Measurements from ENCODE around the gene TMEM92. TPM values are rescaled to one million over a fixed set of nuclear protein-coding genes. Genes with fewer than 3 reads are reported as not detected.
A peak's percentile ranks its signal among the peaks of the same experiment; 100 is the strongest.

Gene TMEM92
- not detected for total RNA-seq
- polyA plus RNA-seq, result not detected

DNA sequence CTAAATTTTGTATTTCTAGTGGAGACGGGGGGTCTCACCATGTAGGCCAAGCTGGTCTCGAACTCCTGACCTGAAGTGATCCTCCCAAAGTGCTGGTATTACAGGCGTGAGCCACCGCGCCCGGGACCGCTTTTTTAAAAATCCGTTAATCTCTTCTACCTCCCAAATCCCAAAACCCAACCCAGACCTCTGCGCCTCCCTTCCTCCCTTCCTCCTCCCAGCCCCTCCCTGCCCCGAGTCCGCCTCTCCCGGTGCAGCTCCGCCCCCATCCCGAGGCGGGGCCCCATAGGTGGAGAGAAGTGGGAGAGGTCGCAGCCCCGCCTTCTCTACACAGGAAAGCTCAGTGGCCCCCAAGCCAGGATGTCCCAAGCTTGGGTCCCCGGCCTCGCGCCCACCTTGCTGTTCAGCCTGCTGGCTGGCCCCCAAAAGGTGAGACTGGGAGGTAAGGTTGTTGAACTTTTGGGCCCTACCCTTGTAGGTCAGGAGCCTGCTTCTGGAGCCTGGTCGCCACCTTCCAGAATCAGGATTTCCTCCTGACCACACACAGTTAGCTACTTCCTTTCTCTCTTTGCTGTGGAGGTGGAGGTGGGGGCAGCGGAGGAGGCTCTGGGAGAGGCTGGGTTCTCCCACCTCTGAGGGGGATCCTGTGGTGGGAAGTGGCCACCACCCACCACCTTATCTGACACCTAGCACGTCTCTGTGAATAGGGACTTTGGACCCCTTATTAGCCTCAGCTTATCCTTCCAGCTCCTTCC, at the start of gene TMEM92:
TSS of gene TMEM92 (plus strand) at position 325 of the 755 bp plus-strand sequence. CDS start at position 361, 36 bp downstream.
- H3K9me3 ChIP-seq (ENCODE audit: control insufficient read depth in 2 of 2, low read length in 2 of 2), result no peaks in the 10 kb centered on the region
- H3K27ac ChIP-seq (ENCODE audit: insufficient read depth, low read length, poor library complexity, severe bottlenecking), result no peak within 1 kb of the TSS
- Mint-ChIP-seq H3K27me3 (peaks cover 35% of the 10 kb centered on the region), H3K4me3 (peak within 1 kb of the TSS in 2 of 4 donors; percentile 22 to 59), H3K4me1 (peaks cover 0 to 9% (median 0%) of the 10 kb centered on the region in 4 donors), H3K27ac (peak within 1 kb of the TSS in 1 of 3 donors; percentile 43), H3K36me3 (no peaks in the 10 kb centered on the region), H3K9me3 (no peaks in the 10 kb centered on the region)
- H3K4me1 ChIP-seq (ENCODE audit: control insufficient read depth, insufficient read depth, low read length, poor library complexity, severe bottlenecking), result peaks cover 9% of the 10 kb centered on the region
- H3K27me3 ChIP-seq (ENCODE audit: control insufficient read depth, insufficient read depth, low read length), result no peaks in the 10 kb centered on the region
- H3K4me3 ChIP-seq (ENCODE audit: low read depth, low read length), result no peak within 1 kb of the TSS
- ATAC-seq (ENCODE audit: low read depth in 2 of 2) (no peak), DNase-seq (no peak)
- H3K36me3 ChIP-seq (ENCODE audit: control insufficient read depth, insufficient read depth, low read length), result no peaks in the 10 kb centered on the region

DNA sequence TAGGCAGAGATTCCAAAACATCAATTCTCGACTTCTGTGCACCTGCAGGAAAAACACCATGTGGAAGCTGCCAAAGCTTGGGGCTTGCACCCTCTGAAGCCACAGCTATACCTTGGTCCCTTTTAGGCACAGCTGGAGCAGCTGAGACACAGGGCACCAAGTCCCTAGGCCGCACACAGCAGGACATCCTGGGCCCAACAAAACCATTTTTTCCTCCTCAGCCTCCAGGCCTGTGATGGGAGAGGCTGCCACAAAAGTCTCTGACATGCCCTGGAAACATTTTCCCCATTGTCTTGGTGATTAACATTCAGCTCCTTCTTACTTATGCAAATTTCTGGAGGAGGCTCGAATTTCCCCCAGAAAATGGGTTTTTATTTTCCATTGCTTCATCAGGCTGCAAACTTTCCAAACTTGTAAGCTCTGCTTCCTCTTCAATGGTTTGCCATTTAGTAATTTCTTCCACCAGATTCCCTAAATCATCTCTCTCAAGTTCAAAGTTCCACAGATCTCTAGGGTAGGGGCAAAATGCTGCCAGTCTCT, 48.5 kb upstream of the TMEM92 start:
- Mint-ChIP-seq H3K4me3 (no peak overlapping the region), H3K9me3 (peaks cover 1 to 29% (median 7%) of the 10 kb centered on the region in 7 donors), H3K27ac (no peak overlapping the region), H3K4me1 (no peaks in the 10 kb centered on the region), H3K27me3 (peaks cover 18% of the 10 kb centered on the region), H3K36me3 (peaks cover 10% of the 10 kb centered on the region)
- H3K36me3 ChIP-seq (ENCODE audit: control insufficient read depth, insufficient read depth, low read length), result no peaks in the 10 kb centered on the region
- DNase-seq, result no peak
- ATAC-seq (ENCODE audit: low read depth in 2 of 2), result no peak
- no peak overlapping the region for H3K27ac ChIP-seq (ENCODE audit: insufficient read depth, low read length, poor library complexity, severe bottlenecking)
- no peaks in the 10 kb centered on the region for H3K27me3 ChIP-seq (ENCODE audit: control insufficient read depth, insufficient read depth, low read length)
- peaks cover 0 to 10% of the 10 kb centered on the region in 2 experiments for H3K9me3 ChIP-seq (ENCODE audit: control insufficient read depth in 2 of 2, low read length in 2 of 2)
- H3K4me1 ChIP-seq (ENCODE audit: control insufficient read depth, insufficient read depth, low read length, poor library complexity, severe bottlenecking), result no peaks in the 10 kb centered on the region
- H3K4me3 ChIP-seq (ENCODE audit: low read depth, low read length), result no peak overlapping the region

DNA sequence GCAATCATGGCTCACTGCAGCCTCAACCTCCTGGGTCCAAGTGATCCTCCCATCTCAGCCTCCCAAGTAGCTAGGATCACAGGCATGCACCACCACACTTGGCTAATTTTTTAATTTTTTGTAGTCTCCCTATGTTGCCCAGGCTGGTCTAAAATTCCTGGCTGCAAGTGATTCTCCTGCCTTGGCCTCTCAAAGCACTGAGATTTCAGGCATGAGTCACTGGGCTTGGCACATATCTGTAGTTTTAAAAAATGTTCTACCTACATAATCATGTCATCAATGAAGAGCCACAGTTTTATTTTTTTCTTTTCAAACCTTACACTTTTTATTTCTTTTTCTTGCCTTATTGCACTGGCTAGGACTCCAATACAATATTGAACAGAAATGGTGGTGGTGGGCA, 39.7 kb upstream of the TMEM92 start:
- no peaks in the 10 kb centered on the region for H3K4me1 Mint-ChIP-seq
- H3K4me1 ChIP-seq (ENCODE audit: control insufficient read depth, insufficient read depth, low read length, poor library complexity, severe bottlenecking), result no peaks in the 10 kb centered on the region

DNA sequence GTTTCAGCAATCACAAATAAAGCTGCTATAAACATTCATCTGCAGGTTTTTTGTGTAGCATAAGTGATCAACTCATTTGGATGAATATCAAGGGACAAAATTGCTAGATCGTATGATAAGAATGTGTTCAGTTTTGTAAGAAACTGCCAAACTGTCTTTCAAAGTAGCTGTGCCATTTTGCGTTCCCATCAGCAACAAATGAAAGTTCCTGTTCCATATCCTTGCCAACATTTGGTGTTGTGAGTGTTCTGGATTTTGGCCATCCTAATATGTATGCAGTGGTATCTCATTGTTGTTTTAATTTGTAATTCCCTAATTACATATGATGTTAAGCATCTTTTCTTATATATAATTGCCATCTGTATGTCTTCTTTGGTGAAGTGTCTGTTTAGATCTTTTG, 36.4 kb upstream of the TMEM92 start:
- H3K27me3 ChIP-seq (ENCODE audit: control insufficient read depth, insufficient read depth, low read length), result peaks cover 18% of the 10 kb centered on the region

More for the DNA sequence above, 39.7 kb upstream of the TMEM92 start:
- Mint-ChIP-seq H3K4me3 (no peak overlapping the region), H3K9me3 (peaks cover 0 to 7% (median 3%) of the 10 kb centered on the region in 7 donors), H3K36me3 (no peaks in the 10 kb centered on the region), H3K27me3 (peaks cover 36% of the 10 kb centered on the region), H3K27ac (no peak overlapping the region)
- no peaks in the 10 kb centered on the region for H3K36me3 ChIP-seq (ENCODE audit: control insufficient read depth, insufficient read depth, low read length)
- ATAC-seq (ENCODE audit: low read depth in 2 of 2), result no peak
- H3K27ac ChIP-seq (ENCODE audit: insufficient read depth, low read length, poor library complexity, severe bottlenecking), result no peak overlapping the region
- DNase-seq, result no peak
- H3K27me3 ChIP-seq (ENCODE audit: control insufficient read depth, insufficient read depth, low read length), result peaks cover 16% of the 10 kb centered on the region
- no peak overlapping the region for H3K4me3 ChIP-seq (ENCODE audit: low read depth, low read length)
- peaks cover 4 to 12% of the 10 kb centered on the region in 2 experiments for H3K9me3 ChIP-seq (ENCODE audit: control insufficient read depth in 2 of 2, low read length in 2 of 2)

DNA sequence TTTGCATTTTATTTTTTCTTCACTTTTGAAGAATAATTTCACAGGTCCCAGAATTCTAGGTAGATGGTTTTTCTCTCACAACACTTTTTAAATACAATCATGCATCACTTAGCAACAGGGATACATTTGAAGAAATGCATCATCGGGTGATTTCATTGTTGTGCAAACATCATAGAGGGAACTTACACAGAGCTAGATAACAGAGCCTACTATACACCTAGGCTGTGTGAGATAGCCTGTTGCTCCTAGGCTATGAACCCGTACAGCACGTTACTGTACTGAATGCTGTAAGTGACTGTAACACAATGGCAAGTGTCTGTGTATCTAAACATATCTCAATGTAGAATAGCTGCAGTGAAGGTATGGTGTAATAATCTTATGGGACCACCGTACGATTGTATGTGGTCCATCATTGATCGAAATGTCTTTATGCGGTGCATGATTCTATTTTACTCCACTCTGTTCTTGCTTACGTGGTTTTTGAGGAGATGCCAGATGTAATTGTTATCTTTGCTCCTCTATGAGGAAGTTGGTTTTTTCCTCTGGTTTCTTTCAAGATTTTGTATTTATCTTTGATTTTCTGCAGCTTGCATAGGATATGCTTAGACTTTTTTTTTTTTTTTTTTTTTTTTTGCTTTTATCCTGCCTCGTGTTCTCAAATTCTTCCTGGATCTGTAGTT, 35.5 kb upstream of the TMEM92 start:
- H3K27me3 ChIP-seq (ENCODE audit: control insufficient read depth, insufficient read depth, low read length), result peaks cover 15% of the 10 kb centered on the region
- H3K36me3 Mint-ChIP-seq, result no peaks in the 10 kb centered on the region

More for the DNA sequence above, 36.4 kb upstream of the TMEM92 start:
- Mint-ChIP-seq H3K4me3 (no peak overlapping the region), H3K27me3 (peaks cover 43% of the 10 kb centered on the region), H3K9me3 (peaks cover 0 to 7% (median 3%) of the 10 kb centered on the region in 7 donors), H3K27ac (no peak overlapping the region), H3K36me3 (no peaks in the 10 kb centered on the region), H3K4me1 (no peaks in the 10 kb centered on the region)
- no peaks in the 10 kb centered on the region for H3K36me3 ChIP-seq (ENCODE audit: control insufficient read depth, insufficient read depth, low read length)
- peaks cover 4 to 12% of the 10 kb centered on the region in 2 experiments for H3K9me3 ChIP-seq (ENCODE audit: control insufficient read depth in 2 of 2, low read length in 2 of 2)
- H3K4me3 ChIP-seq (ENCODE audit: low read depth, low read length), result no peak overlapping the region
- no peaks in the 10 kb centered on the region for H3K4me1 ChIP-seq (ENCODE audit: control insufficient read depth, insufficient read depth, low read length, poor library complexity, severe bottlenecking)
- no peak overlapping the region for H3K27ac ChIP-seq (ENCODE audit: insufficient read depth, low read length, poor library complexity, severe bottlenecking)
- ATAC-seq (ENCODE audit: low read depth in 2 of 2) (no peak), DNase-seq (no peak)

DNA sequence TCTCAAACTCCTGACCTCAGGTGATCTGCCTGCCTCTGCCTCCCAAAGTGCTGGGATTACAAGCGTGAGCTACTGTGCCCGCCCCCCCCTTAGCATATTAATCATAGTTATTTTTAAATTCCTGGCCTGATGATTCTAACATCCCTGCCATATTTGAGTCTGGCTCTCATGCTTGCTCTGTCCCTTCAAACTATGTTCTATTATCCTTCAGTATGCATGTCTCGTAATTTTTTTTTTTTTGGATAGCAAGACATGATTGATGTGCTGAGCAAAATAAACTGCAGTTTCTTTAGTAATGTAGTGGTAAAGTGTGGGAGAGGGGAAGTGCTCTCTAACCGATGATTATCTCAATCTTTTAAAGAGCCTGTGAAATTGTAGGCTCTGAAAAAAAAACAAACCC, 34.3 kb upstream of the TMEM92 start:
- Mint-ChIP-seq H3K36me3 (no peaks in the 10 kb centered on the region), H3K9me3 (peaks cover 0 to 5% (median 0%) of the 10 kb centered on the region in 7 donors), H3K27ac (peak overlapping the region in 1 of 3 donors; percentile 9), H3K4me1 (no peaks in the 10 kb centered on the region), H3K27me3 (peaks cover 42% of the 10 kb centered on the region), H3K4me3 (no peak overlapping the region)
- H3K4me1 ChIP-seq (ENCODE audit: control insufficient read depth, insufficient read depth, low read length, poor library complexity, severe bottlenecking), result no peaks in the 10 kb centered on the region
- DNase-seq, result no peak
- no peak for ATAC-seq (ENCODE audit: low read depth in 2 of 2)
- no peak overlapping the region for H3K4me3 ChIP-seq (ENCODE audit: low read depth, low read length)
- no peak overlapping the region for H3K27ac ChIP-seq (ENCODE audit: insufficient read depth, low read length, poor library complexity, severe bottlenecking)
- peaks cover under 1 to 3% of the 10 kb centered on the region in 2 experiments for H3K9me3 ChIP-seq (ENCODE audit: control insufficient read depth in 2 of 2, low read length in 2 of 2)
- H3K36me3 ChIP-seq (ENCODE audit: control insufficient read depth, insufficient read depth, low read length), result no peaks in the 10 kb centered on the region
- peaks cover 13% of the 10 kb centered on the region for H3K27me3 ChIP-seq (ENCODE audit: control insufficient read depth, insufficient read depth, low read length)

More for the DNA sequence above, 35.5 kb upstream of the TMEM92 start:
- ATAC-seq (ENCODE audit: low read depth in 2 of 2) (no peak), DNase-seq (no peak)
- peaks cover 38% of the 10 kb centered on the region for H3K27me3 Mint-ChIP-seq
- no peak overlapping the region for H3K27ac Mint-ChIP-seq
- H3K4me3 Mint-ChIP-seq, result peak overlapping the region in 1 of 4 donors; percentile 13
- Histone ChIP-seq H3K4me3 (ENCODE audit: low read depth, low read length) (no peak overlapping the region), H3K9me3 (ENCODE audit: control insufficient read depth in 2 of 2, low read length in 2 of 2) (peaks cover 4 to 11% of the 10 kb centered on the region in 2 experiments), H3K4me1 (ENCODE audit: control insufficient read depth, insufficient read depth, low read length, poor library complexity, severe bottlenecking) (no peaks in the 10 kb centered on the region), H3K36me3 (ENCODE audit: control insufficient read depth, insufficient read depth, low read length) (no peaks in the 10 kb centered on the region), H3K27ac (ENCODE audit: insufficient read depth, low read length, poor library complexity, severe bottlenecking) (no peak overlapping the region)
- peaks cover 0 to 5% (median 0%) of the 10 kb centered on the region in 7 donors for H3K9me3 Mint-ChIP-seq
- H3K4me1 Mint-ChIP-seq, result no peaks in the 10 kb centered on the region

DNA sequence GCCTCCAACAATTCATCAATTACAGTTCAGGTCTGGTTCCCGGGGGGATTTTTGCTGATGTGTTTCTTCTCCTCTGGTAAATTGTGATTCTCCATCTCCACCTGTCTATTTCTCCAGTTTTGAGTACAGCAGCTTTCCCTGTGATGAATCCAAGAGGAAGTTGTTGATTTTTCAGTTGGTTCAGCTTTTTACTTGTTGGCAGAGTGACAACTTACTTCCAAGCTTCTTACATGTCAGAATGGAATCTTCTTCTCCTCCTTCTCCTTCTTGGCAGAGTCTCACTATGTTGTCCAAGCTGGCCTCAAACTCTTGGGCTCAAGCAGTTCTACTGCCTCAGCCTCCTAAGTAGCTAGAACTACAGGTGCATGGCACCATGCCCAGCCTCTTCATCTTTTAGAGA, 33.4 kb upstream of the TMEM92 start:
- Mint-ChIP-seq H3K27ac (no peak overlapping the region), H3K4me3 (no peak overlapping the region), H3K9me3 (no peaks in the 10 kb centered on the region), H3K36me3 (no peaks in the 10 kb centered on the region), H3K27me3 (peaks cover 36% of the 10 kb centered on the region), H3K4me1 (no peaks in the 10 kb centered on the region)
- Histone ChIP-seq H3K27me3 (ENCODE audit: control insufficient read depth, insufficient read depth, low read length) (peaks cover 13% of the 10 kb centered on the region), H3K27ac (ENCODE audit: insufficient read depth, low read length, poor library complexity, severe bottlenecking) (no peak overlapping the region), H3K9me3 (ENCODE audit: control insufficient read depth in 2 of 2, low read length in 2 of 2) (no peaks in the 10 kb centered on the region), H3K4me3 (ENCODE audit: low read depth, low read length) (no peak overlapping the region), H3K4me1 (ENCODE audit: control insufficient read depth, insufficient read depth, low read length, poor library complexity, severe bottlenecking) (no peaks in the 10 kb centered on the region), H3K36me3 (ENCODE audit: control insufficient read depth, insufficient read depth, low read length) (no peaks in the 10 kb centered on the region)
- DNase-seq, result no peak
- no peak for ATAC-seq (ENCODE audit: low read depth in 2 of 2)
